ENCODE results near the gene BAZ2A.

BAZ2A gene

GRCh38 chr12:56637621-56638020 lies 7.5 kb upstream of the BAZ2A start:
- Histone ChIP-seq H3K27ac (peak overlapping the region in 8 of 11 experiments; percentile 27 to 89 (median 82); a peak in 13 of 22 replicates), H3K9me3 (replicated peaks in 1 of 11) (no peaks in the 10 kb centered on the region), H3K9ac (peak overlapping the region; percentile 6 to 89 (median 64); a peak in 17 of 22 replicates), H3K27me3 (no peaks in the 10 kb centered on the region), H3K4me3 (peak overlapping the region in 1 of 10 experiments; percentile 7; a peak in 1 of 20 replicates), H4K20me1 (peaks cover 49 to 84% (median 56%) of the 10 kb centered on the region in 11 experiments; a peak in 21 of 22 replicates), H3K36me3 (peaks cover 53 to 56% (median 55%) of the 10 kb centered on the region in 11 experiments), H3K4me1 (peaks cover 44 to 80% (median 56%) of the 10 kb centered on the region in 10 experiments), H3K4me2 (peak overlapping the region; percentile 41 to 99 (median 98); a peak in 18 of 22 replicates)
- no peak for TF ChIP-seq Cebpa-rat (IDR thresholded peaks at IDR 0.05)

GRCh38 chr12:56636675-56637540 lies 6.8 kb upstream of the BAZ2A start:
- Histone ChIP-seq H3K27ac (peak overlapping the region; percentile 72 to 93 (median 86); a peak in 21 of 22 replicates), H3K27me3 (no peaks in the 10 kb centered on the region), H3K4me3 (peak overlapping the region; percentile 80 to 95 (median 88)), H3K4me2 (peak overlapping the region; percentile 94 to 100 (median 98)), H3K9me3 (replicated peaks in 1 of 11) (no peaks in the 10 kb centered on the region), H3K4me1 (peaks cover 45 to 80% (median 56%) of the 10 kb centered on the region in 10 experiments), H4K20me1 (peaks cover 45 to 84% (median 51%) of the 10 kb centered on the region in 11 experiments; a peak in 21 of 22 replicates), H3K36me3 (peaks cover 46 to 49% (median 47%) of the 10 kb centered on the region in 11 experiments), H3K9ac (peak overlapping the region; percentile 79 to 90 (median 85); a peak in 21 of 22 replicates)
- TF ChIP-seq Cebpa-rat (IDR thresholded peaks at IDR 0.05): no peak

- H3K9me3 ChIP-seq (replicated peaks in 1 of 11): no peaks in the 10 kb centered on the region
- H3K36me3 ChIP-seq: peaks cover 38 to 40% (median 39%) of the 10 kb centered on the region in 11 experiments
- H3K9ac ChIP-seq: peak overlapping the region; percentile 79 to 90 (median 85)
- TF ChIP-seq Cebpa-rat (IDR thresholded peaks at IDR 0.05): no peak
- H3K27ac ChIP-seq: peak overlapping the region; percentile 72 to 93 (median 86)
- H3K4me3 ChIP-seq: peak overlapping the region; percentile 80 to 95 (median 88)
- no peaks in the 10 kb centered on the region for H3K27me3 ChIP-seq
- H3K4me1 ChIP-seq: peaks cover 49 to 82% (median 64%) of the 10 kb centered on the region in 10 experiments
- peaks cover 36 to 84% (median 51%) of the 10 kb centered on the region in 11 experiments; a peak in 21 of 22 replicates for H4K20me1 ChIP-seq
- peak overlapping the region; percentile 94 to 100 (median 98) for H3K4me2 ChIP-seq
Measured at GRCh38 chr12:56635806-56636674, 5.9 kb upstream of the BAZ2A start.

GRCh38 chr12:56634837-56635791 lies 5.0 kb upstream of the BAZ2A start:
- peaks cover 57 to 84% (median 73%) of the 10 kb centered on the region in 10 experiments for H3K4me1 ChIP-seq
- no peaks in the 10 kb centered on the region for H3K27me3 ChIP-seq
- H4K20me1 ChIP-seq: peaks cover 27 to 82% (median 47%) of the 10 kb centered on the region in 11 experiments; a peak in 21 of 22 replicates
- H3K4me2 ChIP-seq: peak overlapping the region; percentile 94 to 100 (median 98)
- peaks cover 28 to 31% (median 29%) of the 10 kb centered on the region in 11 experiments for H3K36me3 ChIP-seq
- H3K9ac ChIP-seq: peak overlapping the region; percentile 79 to 90 (median 85)
- peak overlapping the region; percentile 62 to 93 (median 86) for H3K27ac ChIP-seq
- TF ChIP-seq Cebpa-rat (IDR thresholded peaks at IDR 0.05): no peak
- H3K9me3 ChIP-seq (replicated peaks in 1 of 11): no peaks in the 10 kb centered on the region
- H3K4me3 ChIP-seq: peak overlapping the region; percentile 80 to 95 (median 88)

- TF ChIP-seq Cebpa-rat (IDR thresholded peaks at IDR 0.05): no peak
- Histone ChIP-seq H3K9ac (peak overlapping the region; percentile 79 to 90 (median 85)), H3K27ac (peak overlapping the region; percentile 62 to 93 (median 86)), H4K20me1 (peaks cover 19 to 75% (median 39%) of the 10 kb centered on the region in 11 experiments; a peak in 21 of 22 replicates), H3K36me3 (peaks cover 21 to 23% (median 22%) of the 10 kb centered on the region in 11 experiments), H3K9me3 (replicated peaks in 1 of 11) (no peaks in the 10 kb centered on the region), H3K4me3 (peak overlapping the region; percentile 80 to 95 (median 88)), H3K4me1 (peaks cover 57 to 79% (median 73%) of the 10 kb centered on the region in 10 experiments), H3K4me2 (peak overlapping the region; percentile 94 to 100 (median 98)), H3K27me3 (no peaks in the 10 kb centered on the region)
Measured at GRCh38 chr12:56634242-56634836, 4.2 kb upstream of the BAZ2A start.

GRCh38 chr12:56633468-56634241 lies 3.5 kb upstream of the BAZ2A start:
- Histone ChIP-seq H3K9me3 (replicated peaks in 1 of 11) (no peaks in the 10 kb centered on the region), H3K4me1 (peaks cover 57 to 77% (median 69%) of the 10 kb centered on the region in 10 experiments), H3K36me3 (peaks cover 14 to 16% (median 15%) of the 10 kb centered on the region in 11 experiments), H3K4me2 (peak overlapping the region; percentile 94 to 100 (median 98)), H3K9ac (peak overlapping the region; percentile 79 to 90 (median 85)), H3K4me3 (peak overlapping the region; percentile 80 to 95 (median 88)), H3K27me3 (no peaks in the 10 kb centered on the region), H3K27ac (peak overlapping the region; percentile 62 to 93 (median 86)), H4K20me1 (peaks cover 13 to 75% (median 38%) of the 10 kb centered on the region in 11 experiments; a peak in 21 of 22 replicates)
- no peak for TF ChIP-seq Cebpa-rat (IDR thresholded peaks at IDR 0.05)
